IPS DF 6.9 (cell line): ENCODE data around the gene IL17RE.

Experiments used
- DNase-seq: peaks from one replicate; pipeline ENCODE4 v3.0.0-alpha.2; 2013; ENCODE audit warnings: low read depth, low spot score
- H3K27ac ChIP-seq: one replicate; pipeline ENCODE4 v1.5.1; 2013; ENCODE audit warnings: low read length, control low read depth
- H3K27me3 ChIP-seq: 2 replicates; pipeline ENCODE4 v1.6.1; 2013; ENCODE audit warnings: mild to moderate bottlenecking, low read length; ENCODE audit not compliant: control insufficient read depth, insufficient read depth
- H3K36me3 ChIP-seq: 2 replicates; pipeline ENCODE4 v1.6.1; 2013; ENCODE audit warnings: low read length; ENCODE audit not compliant: control insufficient read depth, insufficient read depth
- H3K4me1 ChIP-seq: 2 replicates; pipeline ENCODE4 v1.6.1; 2013; ENCODE audit warnings: low read length; ENCODE audit not compliant: control insufficient read depth, insufficient read depth
- H3K4me3 ChIP-seq: 2 replicates; pipeline ENCODE4 v1.5.1; 2013; ENCODE audit warnings: mild to moderate bottlenecking, low read length
- H3K9me3 ChIP-seq: 2 replicates; pipeline ENCODE4 v1.6.1; 2013; ENCODE audit warnings: low read length, inconsistent platforms; ENCODE audit not compliant: control insufficient read depth, insufficient read depth
- WGBS: extraction: QIAGEN DNeasy Blood & Tissue Kit; methylation state at CpG from one replicate; pipeline ENCODE4 v1.1.7; 2013; ENCODE audit warnings: mixed read lengths, missing lambda C conversion rate; ENCODE audit not compliant: insufficient read length, insufficient coverage; 5-methylcytosine and 5-hydroxymethylcytosine counted together

Gene IL17RE

DNA sequence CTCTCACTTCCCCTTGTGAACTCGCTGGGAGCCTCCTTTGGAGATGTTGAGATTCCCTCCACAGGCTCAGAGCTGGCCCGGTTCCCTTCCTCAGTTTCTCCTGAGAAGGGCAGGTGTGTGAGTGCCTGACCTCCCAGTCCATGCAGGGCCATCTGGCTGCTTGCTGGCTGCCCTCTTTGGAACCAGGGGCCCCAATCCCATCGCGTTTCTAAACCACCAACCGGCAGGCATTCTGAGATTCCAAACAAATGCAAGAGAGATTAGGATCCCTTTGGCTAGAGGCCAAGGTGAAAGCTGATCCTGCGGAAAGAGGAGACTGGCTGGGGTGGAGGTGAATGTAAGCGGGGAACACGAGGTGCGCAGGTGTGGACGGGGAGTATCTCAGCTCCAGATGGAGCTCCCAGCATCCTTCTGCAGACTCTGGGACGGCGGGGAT, 52.4 kb downstream of the IL17RE start:
- Histone ChIP-seq H3K27ac (no peak overlapping the region), H3K4me1 (peaks cover 1% of the 10 kb centered on the region; the same call in 1 of the 2 replicates), H3K36me3 (no peaks in the 10 kb centered on the region), H3K27me3 (no peaks in the 10 kb centered on the region), H3K9me3 (no peaks in the 10 kb centered on the region), H3K4me3 (no peak overlapping the region)
- peak; percentile 25 for DNase-seq
- no CpG with 5 or more reads among the region's 12 CpGs for WGBS

DNA sequence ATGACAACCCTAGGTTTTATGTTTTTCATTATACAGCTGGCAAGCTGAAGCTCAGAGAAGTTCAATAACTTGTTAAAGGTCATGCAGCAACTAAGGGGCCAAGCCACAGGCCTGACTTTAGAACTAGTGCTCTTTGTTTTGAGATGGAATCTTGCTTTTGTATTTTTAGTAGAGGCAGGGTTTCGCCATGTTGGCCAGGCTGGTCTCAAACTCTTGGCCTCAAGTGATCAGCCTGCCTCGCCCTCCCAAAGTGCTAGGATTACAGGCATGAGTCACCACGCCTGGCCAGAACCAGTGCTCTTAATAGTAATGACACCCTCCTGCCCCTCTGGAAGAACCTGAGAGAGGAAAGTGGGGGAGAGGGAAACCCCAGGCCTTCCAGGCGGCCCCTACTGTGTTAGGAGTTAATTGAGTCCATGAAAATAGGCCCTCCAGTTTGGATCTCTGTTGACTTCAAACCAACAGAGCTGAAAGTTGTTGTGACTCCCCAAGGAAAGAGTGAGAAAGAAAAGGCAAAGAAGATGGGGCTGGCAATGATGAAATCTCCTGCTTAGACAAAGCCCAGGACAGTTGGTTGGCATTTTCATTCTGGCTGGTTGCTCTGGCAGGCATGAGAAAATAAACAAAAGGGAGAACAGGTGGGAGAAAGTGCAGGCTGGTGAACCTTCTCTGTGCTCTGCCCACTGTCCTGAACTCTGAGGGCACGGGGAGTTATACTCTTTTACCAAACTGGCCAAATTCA, 53.1 kb downstream of the IL17RE start:
- DNase-seq: no peak
- Histone ChIP-seq H3K4me1 (peaks cover 1% of the 10 kb centered on the region; the same call in 1 of the 2 replicates), H3K36me3 (no peaks in the 10 kb centered on the region), H3K4me3 (no peak overlapping the region), H3K27ac (no peak overlapping the region), H3K9me3 (no peaks in the 10 kb centered on the region), H3K27me3 (no peaks in the 10 kb centered on the region)
- no CpG with 5 or more reads among the region's 5 CpGs for WGBS

DNA sequence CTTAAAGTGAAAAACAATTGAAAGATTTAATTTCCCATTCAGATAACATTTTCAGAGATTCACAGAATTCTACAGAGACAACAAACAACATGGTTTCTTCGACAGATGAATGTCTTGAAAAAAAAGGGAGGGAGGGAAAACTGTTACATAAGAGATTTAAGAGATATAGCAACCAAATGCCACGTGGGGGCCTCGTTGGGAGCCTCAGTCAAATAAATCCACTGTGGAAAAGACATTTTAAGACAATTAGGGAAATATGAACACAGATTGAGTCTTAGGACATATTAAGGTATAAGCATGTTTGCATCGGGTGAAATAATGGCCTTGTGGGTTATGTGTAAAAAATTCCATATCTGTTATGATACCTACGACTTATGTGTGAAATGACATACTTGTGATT, 54.6 kb downstream of the IL17RE start:
- WGBS: no CpG with 5 or more reads among the region's 5 CpGs
- no peaks in the 10 kb centered on the region for H3K9me3 ChIP-seq
- DNase-seq: no peak
- H3K4me1 ChIP-seq: peaks cover 1% of the 10 kb centered on the region; the same call in 1 of the 2 replicates
- no peaks in the 10 kb centered on the region for H3K27me3 ChIP-seq
- no peak overlapping the region for H3K27ac ChIP-seq
- no peak overlapping the region for H3K4me3 ChIP-seq
- no peaks in the 10 kb centered on the region for H3K36me3 ChIP-seq

DNA sequence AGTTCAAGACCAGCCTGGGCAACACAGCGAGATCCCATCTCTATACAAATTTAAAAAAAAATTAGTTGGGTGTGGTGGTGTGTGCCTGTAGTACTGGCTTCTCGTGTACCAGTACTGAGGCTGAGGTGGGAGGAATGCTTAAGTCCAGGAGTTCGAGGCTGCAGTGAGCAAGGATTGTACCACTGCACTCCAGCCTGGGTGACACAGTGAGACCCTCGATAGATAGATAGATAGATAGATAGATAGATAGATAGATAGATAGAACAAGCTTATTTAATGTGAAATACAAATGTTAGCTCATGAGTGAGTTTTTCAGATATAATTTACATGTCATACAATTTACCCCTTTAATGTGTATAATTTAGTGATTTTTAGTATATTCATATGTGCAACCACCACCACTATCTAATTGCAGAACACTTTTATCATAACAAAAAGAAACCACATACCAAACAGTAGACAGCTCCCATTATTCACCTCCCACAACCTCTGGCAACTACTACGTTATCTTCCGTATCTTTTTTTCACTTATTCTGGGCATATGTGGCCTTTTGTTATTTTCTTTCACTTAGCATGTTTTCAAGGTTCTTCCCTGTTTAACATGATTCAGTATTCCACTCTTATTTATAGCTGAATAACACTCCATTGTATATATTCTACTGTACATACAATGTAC, 62.7 kb downstream of the IL17RE start:
- no peak for DNase-seq
- no peaks in the 10 kb centered on the region for H3K4me1 ChIP-seq
- peaks cover 7% of the 10 kb centered on the region; the same call in 1 of the 2 replicates for H3K36me3 ChIP-seq
- no peaks in the 10 kb centered on the region for H3K27me3 ChIP-seq
- no peak overlapping the region for H3K27ac ChIP-seq
- H3K4me3 ChIP-seq: no peak overlapping the region
- H3K9me3 ChIP-seq: no peaks in the 10 kb centered on the region
- no CpG with 5 or more reads among the region's 6 CpGs for WGBS
